ENCODE data around the gene DNAJC10.
"Not testable (repeated sequence)": the region's sequence is repeated elsewhere in the genome, so short reads cannot be mapped to it uniquely, and the experiment has no call there.

- not testable (repeated sequence) for TF ChIP-seq CTCF (conservative IDR thresholded peaks at IDR 0.05; ENCODE audit: low read length); EZH2phosphoT487 (IDR thresholded peaks at IDR 0.05; ENCODE audit: borderline replicate concordance)
Observed at GRCh38 chr2:182686763-182687162, 29.3 kb upstream of the DNAJC10 start.
